Activated naive CD4-positive, alpha-beta T cell treated with anti-CD3 and anti-CD28 coated beads, Interleukin-2, amount 50 U/mL, for 24 hours (primary cell): ENCODE data around the gene C8B.

Experiments used
- H3K27ac Mint-ChIP-seq: one replicate; pipeline ENCODE4 v1.8.0; 2021; ENCODE audit warnings: mild to moderate bottlenecking, mixed read lengths
- H3K27me3 Mint-ChIP-seq: one replicate; pipeline ENCODE4 v1.8.0; 2021; ENCODE audit warnings: mixed read lengths
- H3K36me3 Mint-ChIP-seq: one replicate; pipeline ENCODE4 v1.8.0; 2021; ENCODE audit warnings: mixed read lengths
- H3K4me1 Mint-ChIP-seq: one replicate; pipeline ENCODE4 v1.8.0; 2021; ENCODE audit warnings: mixed read lengths
- H3K4me3 Mint-ChIP-seq: one replicate; pipeline ENCODE4 v1.8.0; 2021; ENCODE audit warnings: mild to moderate bottlenecking, mixed read lengths
- H3K9me3 Mint-ChIP-seq: one replicate; pipeline ENCODE4 v1.8.0; 2021; ENCODE audit warnings: mixed read lengths

Gene C8B

DNA sequence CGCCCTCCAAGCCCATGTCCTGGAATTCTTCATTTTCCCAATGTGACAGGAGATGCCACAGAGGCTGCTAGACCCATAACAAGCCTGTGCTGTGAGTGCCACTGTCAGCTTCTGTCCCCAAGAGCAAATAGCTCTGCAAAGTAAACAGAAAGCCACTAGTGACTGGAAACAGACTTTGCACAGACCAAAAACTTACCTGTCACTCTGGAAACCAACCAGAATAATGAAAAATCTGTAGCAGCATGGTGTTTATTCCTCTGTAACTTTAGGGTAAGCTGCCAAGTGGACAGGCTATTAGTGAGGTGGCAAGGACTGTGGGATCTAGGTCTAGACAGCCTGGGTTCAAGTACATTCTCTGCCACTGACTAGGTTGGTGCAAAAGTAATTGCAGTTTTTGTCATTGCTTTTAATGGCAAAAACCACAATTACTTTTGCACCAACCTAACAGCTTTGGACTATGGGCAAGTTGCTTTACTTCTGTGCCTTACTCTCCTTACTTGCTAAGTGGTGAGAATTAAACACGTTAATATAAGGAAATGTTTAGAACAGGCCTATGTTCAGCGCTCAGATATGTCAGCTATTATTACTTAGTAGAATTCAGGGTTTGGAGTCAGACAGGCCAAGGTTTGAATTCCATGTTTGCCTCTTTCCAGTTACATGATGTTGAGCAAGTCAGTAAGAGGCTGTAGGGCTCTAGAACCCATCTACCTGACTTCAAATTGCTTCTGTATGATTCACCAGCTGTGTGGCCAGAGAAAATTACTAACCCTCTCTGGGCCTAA is at the start of gene C8B:
Gene C8B, minus strand, starts transcription at position 100 of the 782 bp plus-strand sequence. Its CDS starts 67 bp downstream, at position 33.
- H3K36me3 Mint-ChIP-seq: no peaks in the 10 kb centered on the region
- no peak within 1 kb of the TSS for H3K27ac Mint-ChIP-seq
- H3K4me3 Mint-ChIP-seq: no peak within 1 kb of the TSS
- no peaks in the 10 kb centered on the region for H3K4me1 Mint-ChIP-seq
- H3K9me3 Mint-ChIP-seq: peaks cover 4% of the 10 kb centered on the region
- H3K27me3 Mint-ChIP-seq: peaks cover 4% of the 10 kb centered on the region

DNA sequence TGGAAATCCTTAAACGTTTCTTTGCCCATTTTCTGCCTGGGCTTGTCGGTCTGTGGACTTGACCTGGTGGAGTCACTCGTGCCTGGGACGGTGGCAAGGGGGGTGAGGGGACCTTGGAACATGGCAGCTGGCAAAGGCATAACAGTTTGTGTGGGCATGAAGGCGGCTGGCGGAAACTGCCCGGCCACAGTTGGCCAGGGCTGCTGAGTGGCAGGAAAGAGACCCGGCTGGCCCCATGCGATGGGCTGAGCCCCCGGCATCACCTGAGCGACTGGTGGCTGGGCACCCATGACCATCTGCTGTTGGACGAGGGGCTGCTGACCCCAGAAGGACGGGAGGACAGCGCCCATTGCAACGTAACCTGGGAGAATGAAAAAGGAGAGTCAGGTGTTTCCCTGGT is 49.3 kb upstream of the C8B start:
- Mint-ChIP-seq H3K9me3 (no peaks in the 10 kb centered on the region), H3K27ac (no peak overlapping the region), H3K36me3 (no peaks in the 10 kb centered on the region), H3K27me3 (peaks cover 7% of the 10 kb centered on the region), H3K4me1 (no peaks in the 10 kb centered on the region), H3K4me3 (no peak overlapping the region)

DNA sequence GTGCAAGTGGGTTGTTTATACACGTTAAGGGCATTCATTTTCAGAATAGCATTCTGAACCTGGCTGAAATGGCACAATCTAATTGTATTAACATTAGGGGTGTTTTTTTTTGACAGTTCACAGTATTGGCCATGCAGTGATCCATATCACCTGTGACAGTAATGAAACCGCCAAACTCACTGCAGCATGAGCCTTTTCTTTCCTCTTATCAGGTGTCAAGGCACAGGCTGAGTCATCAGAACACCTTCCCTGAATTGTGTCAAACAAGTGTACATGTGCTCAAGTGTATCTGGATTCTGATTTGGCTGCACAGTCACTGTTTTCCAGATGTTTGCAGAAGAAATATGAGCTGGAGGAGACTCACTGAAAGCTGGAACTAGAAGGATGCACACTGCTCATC is 47.7 kb upstream of the C8B start:
- H3K9me3 Mint-ChIP-seq: no peaks in the 10 kb centered on the region
- no peaks in the 10 kb centered on the region for H3K36me3 Mint-ChIP-seq
- H3K27ac Mint-ChIP-seq: no peak overlapping the region
- H3K4me1 Mint-ChIP-seq: no peaks in the 10 kb centered on the region
- no peak overlapping the region for H3K4me3 Mint-ChIP-seq
- peaks cover 7% of the 10 kb centered on the region for H3K27me3 Mint-ChIP-seq

DNA sequence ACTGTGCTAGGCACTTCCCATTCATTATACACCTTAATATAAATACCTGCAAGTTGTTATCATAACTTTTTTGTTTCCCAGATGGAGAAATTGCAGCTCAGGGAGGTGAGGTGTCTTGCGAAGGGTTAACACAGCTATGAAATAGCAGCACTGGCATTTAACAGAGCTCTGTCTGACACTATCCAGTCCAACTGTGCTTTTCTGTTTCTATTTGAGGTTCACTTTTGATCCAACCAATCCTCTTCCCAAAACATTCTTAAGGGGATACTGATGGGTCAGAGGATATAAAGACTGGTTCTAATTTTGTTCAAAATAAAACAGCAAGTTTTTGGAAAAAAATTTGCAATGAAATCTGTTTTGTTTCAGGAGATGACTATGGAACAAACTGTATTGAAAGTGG is 46.5 kb upstream of the C8B start:
- Mint-ChIP-seq H3K4me3 (no peak overlapping the region), H3K27me3 (peaks cover 7% of the 10 kb centered on the region)

DNA sequence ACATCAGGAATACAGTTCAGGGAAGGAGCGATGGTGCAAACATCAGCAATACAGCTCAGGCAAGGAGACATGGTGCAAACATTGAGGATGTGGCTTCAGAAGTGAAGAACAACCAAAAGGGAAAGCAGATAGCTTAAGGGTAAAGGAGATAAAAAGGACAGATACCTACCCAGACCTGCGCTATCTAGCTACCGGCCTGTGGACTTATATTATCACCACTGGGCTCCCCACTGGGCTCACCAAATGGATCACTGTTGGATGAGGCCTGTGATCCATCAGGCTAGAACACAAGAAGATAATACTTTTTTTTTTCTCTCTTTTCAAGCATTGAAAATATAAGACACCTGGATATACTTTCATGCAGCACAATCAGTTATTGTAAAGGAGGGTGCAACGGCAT is 44.7 kb upstream of the C8B start:
- Mint-ChIP-seq H3K4me1 (no peaks in the 10 kb centered on the region), H3K27ac (no peak overlapping the region), H3K36me3 (no peaks in the 10 kb centered on the region), H3K27me3 (peaks cover 9% of the 10 kb centered on the region), H3K9me3 (no peaks in the 10 kb centered on the region), H3K4me3 (no peak overlapping the region)

More for the DNA sequence above, 46.5 kb upstream of the C8B start:
- no peak overlapping the region for H3K27ac Mint-ChIP-seq
- H3K9me3 Mint-ChIP-seq: no peaks in the 10 kb centered on the region
- no peaks in the 10 kb centered on the region for H3K36me3 Mint-ChIP-seq
- H3K4me1 Mint-ChIP-seq: no peaks in the 10 kb centered on the region

DNA sequence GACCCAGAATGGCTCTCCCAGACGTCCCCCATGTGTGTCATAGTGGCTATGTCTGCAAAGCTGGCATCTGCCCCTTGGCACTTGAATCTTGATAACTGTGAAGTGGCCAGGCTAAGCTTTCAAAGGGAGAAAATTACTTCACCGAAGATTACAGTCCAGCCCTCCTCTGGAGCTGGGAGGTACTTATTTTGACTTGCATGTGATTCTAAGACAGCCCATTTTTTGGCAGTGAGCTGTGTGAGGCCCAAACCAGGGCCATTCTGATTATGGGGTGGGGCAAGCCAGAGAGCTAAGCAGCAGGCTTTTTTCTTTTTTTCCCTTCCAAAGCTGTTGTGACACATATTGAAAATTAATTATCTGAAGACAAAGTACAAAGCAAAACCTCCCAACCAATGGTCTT is 42.1 kb upstream of the C8B start:
- H3K4me3 Mint-ChIP-seq: no peak overlapping the region
- no peaks in the 10 kb centered on the region for H3K36me3 Mint-ChIP-seq
- peaks cover 11% of the 10 kb centered on the region for H3K27me3 Mint-ChIP-seq
- H3K9me3 Mint-ChIP-seq: no peaks in the 10 kb centered on the region
- no peaks in the 10 kb centered on the region for H3K4me1 Mint-ChIP-seq
- no peak overlapping the region for H3K27ac Mint-ChIP-seq

DNA sequence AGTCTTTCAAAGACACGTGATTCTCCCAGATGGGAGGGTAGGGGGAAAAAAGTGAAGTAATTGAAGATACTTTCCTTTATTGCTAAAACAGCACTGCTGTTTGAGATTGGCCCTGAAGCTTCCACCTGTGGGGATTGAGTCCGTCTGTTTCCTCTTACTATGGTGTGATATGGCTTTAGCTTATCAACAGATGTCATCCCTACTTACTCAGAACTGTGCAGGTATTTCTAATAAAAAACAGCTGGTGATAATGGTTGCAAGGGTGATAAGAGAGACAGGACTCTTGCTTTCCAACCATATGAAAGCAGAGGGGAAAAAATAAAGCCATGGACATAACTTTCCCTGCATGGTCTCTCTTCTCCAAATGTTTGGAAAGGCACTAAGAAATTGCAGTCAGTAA is 41.7 kb upstream of the C8B start:
- H3K4me1 Mint-ChIP-seq: no peaks in the 10 kb centered on the region
- no peaks in the 10 kb centered on the region for H3K36me3 Mint-ChIP-seq

DNA sequence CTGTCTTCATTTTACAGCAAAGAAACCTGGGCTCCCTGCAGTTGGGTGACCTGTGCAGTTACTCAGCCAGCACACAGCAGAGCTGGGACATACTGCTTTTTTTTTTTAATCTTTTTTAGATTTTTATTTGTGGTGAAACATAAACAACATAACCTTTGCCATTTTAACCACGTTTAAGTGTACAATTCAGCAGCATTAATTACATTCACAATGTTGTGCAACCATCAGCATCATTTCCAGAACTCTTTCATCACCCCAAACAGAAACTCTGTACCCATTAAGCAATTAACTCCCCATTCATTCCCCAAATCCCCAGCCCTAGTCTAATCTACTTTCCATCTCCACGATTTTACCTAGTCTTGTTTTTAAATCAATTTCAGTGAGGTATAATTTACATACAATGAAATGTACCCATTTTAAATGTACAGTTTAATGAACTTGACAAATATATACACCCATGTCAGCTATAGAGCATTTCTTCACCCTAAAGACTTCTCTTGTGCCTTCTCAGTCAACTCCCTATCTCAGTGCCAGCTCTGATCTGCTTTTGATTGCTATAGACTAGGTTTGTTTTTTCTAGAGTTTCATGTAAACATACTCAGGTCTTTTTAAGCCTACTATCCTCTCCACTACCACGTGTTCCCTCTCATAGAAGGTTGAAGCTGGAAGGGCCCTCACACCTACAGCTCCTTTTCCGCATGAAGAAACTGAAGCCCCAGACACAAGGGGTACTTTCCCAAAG is 37.8 kb upstream of the C8B start:
- Mint-ChIP-seq H3K4me1 (no peaks in the 10 kb centered on the region), H3K9me3 (no peaks in the 10 kb centered on the region), H3K27ac (no peak overlapping the region), H3K36me3 (no peaks in the 10 kb centered on the region), H3K4me3 (no peak overlapping the region), H3K27me3 (peaks cover 3% of the 10 kb centered on the region)

More for the DNA sequence above, 41.7 kb upstream of the C8B start:
- H3K27me3 Mint-ChIP-seq: peaks cover 11% of the 10 kb centered on the region
- no peaks in the 10 kb centered on the region for H3K9me3 Mint-ChIP-seq
- no peak overlapping the region for H3K4me3 Mint-ChIP-seq
- H3K27ac Mint-ChIP-seq: no peak overlapping the region

DNA sequence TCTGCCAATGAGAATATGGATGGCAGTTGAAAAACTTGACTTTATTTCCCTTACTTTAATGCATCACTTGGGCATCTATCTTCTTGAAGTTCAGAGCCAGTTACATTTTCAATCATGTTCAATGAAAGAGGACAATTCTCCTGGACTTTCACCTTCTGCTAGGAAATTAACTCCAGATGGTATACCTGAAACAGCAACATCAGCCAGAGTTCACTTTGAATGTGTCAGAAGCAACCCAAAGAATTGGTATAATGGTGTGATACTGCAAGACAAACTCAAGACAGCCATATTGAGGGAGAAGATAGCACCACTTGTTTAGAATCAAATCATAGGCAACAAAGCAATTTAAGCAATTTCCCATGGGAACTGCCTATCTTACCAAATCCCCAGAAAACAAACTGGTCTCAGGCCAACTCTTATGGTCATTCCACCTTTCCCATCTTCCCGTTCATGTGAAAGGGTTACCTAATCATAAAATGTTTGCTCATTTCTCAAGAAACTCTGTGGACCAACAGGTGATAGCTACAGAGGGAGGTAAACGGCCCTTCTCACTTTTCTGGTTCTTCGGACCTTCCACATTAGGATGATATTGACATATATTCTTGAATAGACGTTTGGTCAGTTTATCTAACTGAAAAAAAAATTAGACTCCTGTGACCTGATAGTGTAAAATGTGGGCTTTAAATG is 29.7 kb upstream of the C8B start:
- Mint-ChIP-seq H3K27me3 (peaks cover 9% of the 10 kb centered on the region), H3K27ac (no peak overlapping the region), H3K9me3 (peaks cover 3% of the 10 kb centered on the region), H3K4me1 (no peaks in the 10 kb centered on the region), H3K4me3 (no peak overlapping the region), H3K36me3 (no peaks in the 10 kb centered on the region)

DNA sequence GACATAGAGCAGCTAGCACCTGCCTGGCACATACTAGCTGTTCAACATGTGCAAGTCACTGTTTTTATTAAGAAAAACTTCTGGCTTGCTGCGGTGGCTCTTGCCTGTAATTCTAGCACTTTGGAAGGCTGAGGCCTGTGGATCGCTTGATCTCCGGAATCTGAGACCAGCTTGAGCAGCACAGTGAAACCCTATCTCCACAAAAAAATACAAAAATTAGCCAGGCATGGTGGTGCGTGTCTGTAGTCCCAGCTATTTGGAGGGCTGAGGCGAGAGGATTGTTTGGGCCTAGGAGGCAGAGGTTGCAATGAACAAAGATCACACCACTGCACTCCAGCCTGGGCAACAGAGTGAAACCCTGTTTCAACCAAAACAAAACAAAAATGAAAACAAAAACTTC is 27.7 kb upstream of the C8B start:
- Mint-ChIP-seq H3K4me3 (no peak overlapping the region), H3K9me3 (peaks cover 5% of the 10 kb centered on the region), H3K27ac (no peak overlapping the region), H3K4me1 (no peaks in the 10 kb centered on the region), H3K27me3 (peaks cover 9% of the 10 kb centered on the region), H3K36me3 (no peaks in the 10 kb centered on the region)

DNA sequence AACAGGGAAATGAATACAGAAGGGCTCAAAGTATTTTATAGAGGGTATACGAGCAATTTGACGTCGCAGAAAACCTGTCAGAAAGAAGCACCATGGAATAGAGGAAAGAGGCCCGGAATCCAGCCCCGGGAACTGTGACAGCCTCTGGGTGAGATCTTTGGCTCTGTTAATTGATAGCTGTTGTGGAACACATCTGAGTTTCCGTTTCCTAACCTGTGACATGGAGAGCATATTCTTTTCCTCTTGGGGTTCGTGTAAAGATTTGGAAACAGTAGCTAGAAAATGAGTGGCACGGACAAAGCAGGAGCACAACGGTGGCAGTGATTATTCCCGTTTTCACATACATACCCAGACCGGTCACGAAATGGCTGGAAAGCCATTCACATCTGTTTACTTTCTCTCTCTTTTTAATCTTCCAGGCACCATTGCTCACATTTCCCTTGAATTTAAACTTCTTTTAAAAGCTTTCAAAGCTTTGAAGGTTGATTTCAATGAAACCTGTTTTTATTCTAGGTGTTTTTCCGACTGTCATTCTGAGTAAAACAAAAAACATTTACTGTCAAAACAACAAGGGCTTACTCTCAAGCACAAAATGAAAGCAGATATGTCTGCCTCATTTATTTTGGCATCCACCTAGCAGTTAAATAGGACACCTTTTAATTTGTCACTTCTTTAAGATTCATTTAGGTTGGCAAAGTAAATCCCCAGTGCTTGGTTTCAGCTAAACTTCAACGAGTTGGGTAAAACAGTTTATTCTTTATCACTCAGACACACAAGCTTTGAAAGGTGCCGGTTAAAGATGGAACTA is 26.7 kb upstream of the C8B start:
- Mint-ChIP-seq H3K36me3 (no peaks in the 10 kb centered on the region), H3K27ac (no peak overlapping the region), H3K9me3 (peaks cover 5% of the 10 kb centered on the region), H3K4me1 (no peaks in the 10 kb centered on the region), H3K27me3 (peaks cover 9% of the 10 kb centered on the region), H3K4me3 (no peak overlapping the region)

DNA sequence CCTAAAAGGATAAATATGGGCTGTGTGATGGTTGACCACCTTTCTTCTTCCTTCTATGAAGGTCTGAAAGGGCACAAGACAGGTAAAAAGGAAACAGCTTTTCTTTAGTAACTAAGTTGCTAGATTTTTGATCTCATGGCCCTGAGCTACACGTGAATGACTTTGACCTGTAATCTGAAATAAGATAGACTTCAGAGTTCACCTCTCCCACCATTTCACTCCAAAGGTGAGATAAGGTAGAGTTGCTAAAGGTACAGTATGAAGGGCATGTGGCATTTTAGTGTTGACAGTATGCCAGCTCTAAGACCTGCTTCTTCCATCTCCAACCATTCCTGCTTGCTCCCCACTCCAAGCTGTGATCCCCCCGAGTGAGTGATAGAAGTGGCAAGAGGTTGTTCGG is 25.8 kb upstream of the C8B start:
- H3K27me3 Mint-ChIP-seq: peaks cover 9% of the 10 kb centered on the region
- H3K4me1 Mint-ChIP-seq: no peaks in the 10 kb centered on the region
- no peak overlapping the region for H3K27ac Mint-ChIP-seq
- H3K36me3 Mint-ChIP-seq: no peaks in the 10 kb centered on the region
- peaks cover 5% of the 10 kb centered on the region for H3K9me3 Mint-ChIP-seq
- H3K4me3 Mint-ChIP-seq: no peak overlapping the region

DNA sequence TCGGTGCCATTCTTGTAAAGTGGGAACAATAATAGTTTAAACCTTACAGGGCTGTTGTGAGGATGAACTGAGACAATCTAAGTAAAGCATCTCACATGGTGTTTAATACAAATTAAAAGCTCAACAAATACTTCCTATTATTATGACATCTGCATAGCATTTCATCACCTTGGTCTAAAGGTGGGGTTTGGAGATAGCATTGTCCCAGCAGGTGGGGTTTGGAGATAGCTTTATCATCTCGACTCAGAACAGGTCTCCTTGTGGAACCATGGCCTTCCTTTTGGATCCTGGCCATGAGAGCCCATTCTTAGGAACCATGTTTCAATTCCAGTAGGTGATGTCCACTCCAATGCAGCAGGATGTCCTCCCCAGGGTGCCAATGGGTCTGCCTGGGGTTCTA is 20.6 kb upstream of the C8B start:
- Mint-ChIP-seq H3K27ac (no peak overlapping the region), H3K4me1 (no peaks in the 10 kb centered on the region), H3K9me3 (peaks cover 5% of the 10 kb centered on the region), H3K36me3 (no peaks in the 10 kb centered on the region), H3K4me3 (no peak overlapping the region), H3K27me3 (peaks cover 4% of the 10 kb centered on the region)

DNA sequence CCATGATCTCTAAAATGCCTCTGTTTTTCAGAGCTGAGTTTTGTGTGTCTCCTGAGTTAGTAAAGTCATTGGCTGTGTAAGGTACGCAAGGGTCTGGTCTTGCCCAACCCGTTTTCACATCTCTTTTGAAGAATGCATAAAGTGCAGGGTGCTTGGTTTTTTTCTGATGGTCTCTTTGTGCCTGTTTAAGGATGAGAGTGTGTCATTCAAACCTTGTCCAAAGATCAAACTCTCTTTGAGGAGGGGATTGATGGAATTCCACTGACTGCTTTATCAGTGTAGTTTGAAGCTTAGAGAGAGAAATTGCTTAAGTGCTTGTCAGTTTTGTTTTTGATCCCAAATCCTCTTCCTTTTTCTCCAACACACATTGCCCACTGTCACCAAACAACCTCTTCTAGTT is 20.0 kb upstream of the C8B start:
- Mint-ChIP-seq H3K36me3 (no peaks in the 10 kb centered on the region), H3K4me1 (no peaks in the 10 kb centered on the region), H3K9me3 (peaks cover 5% of the 10 kb centered on the region), H3K27ac (no peak overlapping the region), H3K27me3 (peaks cover 3% of the 10 kb centered on the region), H3K4me3 (no peak overlapping the region)

DNA sequence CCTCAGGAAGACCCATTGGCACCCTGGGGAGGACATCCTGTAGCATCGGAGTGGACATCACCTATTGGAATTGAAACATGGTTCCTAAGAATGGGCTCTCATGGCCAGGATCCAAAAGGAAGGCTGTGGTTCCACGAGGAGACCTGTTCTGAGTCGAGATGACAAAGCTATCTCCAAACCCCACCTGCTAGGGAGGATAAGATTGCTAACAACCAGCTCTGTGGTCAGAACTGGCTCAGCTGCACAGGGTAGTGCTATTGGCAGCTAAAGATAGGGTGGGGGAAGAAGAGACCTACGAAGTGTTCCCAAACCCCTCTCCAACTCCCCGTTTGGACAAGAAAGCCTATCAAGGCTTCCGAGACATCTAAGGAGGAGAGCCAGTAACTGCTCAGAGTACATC is 17.7 kb upstream of the C8B start:
- Mint-ChIP-seq H3K9me3 (no peaks in the 10 kb centered on the region), H3K4me3 (no peak overlapping the region), H3K27me3 (no peaks in the 10 kb centered on the region), H3K36me3 (no peaks in the 10 kb centered on the region), H3K4me1 (no peaks in the 10 kb centered on the region), H3K27ac (no peak overlapping the region)
